Measurements from ENCODE around the gene BLACAT1. TPM values are rescaled to one million over a fixed set of nuclear protein-coding genes. Genes with fewer than 3 reads are reported as not detected.

BLACAT1 gene
- 1 to 10 TPM in 1 of 2 donors, not detected in 1; 1.0 TPM for total RNA-seq

DNA sequence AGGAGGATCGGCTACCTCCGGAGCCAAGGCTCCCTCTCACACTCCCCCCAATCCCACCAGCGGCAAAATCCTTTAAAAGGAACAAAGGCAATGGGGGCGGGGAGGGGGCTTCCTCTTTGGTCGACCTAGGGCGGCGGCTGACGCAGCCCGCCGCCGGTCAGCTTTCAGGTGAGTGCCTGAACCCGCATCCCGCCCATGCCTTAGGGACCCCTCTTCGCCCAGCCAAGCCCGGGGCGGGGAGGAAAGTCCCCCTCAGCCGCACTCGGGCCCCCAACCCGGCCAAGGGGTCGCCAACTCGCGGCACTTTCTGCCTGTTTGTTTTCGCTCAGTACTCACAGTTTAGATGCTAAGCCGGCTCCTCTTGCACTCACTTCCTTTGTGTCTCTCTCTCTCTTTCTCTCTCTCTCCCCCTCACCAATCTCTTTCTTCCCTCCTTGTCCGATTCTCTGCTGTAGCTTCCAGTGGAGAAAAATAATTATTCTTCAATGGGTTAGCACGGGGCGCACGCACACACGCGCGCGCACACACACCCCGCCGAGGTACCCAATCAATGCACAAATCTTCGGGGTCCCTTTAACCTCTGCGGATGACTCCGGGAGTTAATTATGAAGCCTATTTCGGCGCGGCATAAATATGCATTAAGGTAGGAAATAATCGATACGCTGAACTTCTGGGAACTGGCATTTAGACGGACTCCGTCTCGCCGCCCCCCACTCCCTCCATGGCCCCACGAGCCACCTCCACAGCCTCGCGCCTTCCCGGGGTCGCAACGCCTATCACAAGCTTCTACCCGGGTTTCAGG is at the start of gene BLACAT1:
Gene BLACAT1 (minus strand): TSS at position 465 of the 802 bp plus-strand sequence.
- WGBS, 2 donors, result 4% methylated on average over 47 to 53 of the region's 53 CpGs
- H3K27me3 ChIP-seq, result peaks cover 0 to 30% of the 10 kb centered on the region in 2 donors
- intact Hi-C loops (cut with DNase I), result no loop called here
- no peak for DNase-seq
- no peaks in the 10 kb centered on the region for H3K9me3 ChIP-seq
- H3K4me1 ChIP-seq, result peaks cover 19% of the 10 kb centered on the region
- no peak for ATAC-seq
- no peak within 1 kb of the TSS for H3K27ac ChIP-seq
- H3K4me3 ChIP-seq, result no peak within 1 kb of the TSS
- H3K36me3 ChIP-seq (replicated peaks in 1 of 2; ENCODE audit: insufficient read depth in 1 of 2, low read depth in 2 of 2), result no peaks in the 10 kb centered on the region
- TF ChIP-seq, protein P1, sequence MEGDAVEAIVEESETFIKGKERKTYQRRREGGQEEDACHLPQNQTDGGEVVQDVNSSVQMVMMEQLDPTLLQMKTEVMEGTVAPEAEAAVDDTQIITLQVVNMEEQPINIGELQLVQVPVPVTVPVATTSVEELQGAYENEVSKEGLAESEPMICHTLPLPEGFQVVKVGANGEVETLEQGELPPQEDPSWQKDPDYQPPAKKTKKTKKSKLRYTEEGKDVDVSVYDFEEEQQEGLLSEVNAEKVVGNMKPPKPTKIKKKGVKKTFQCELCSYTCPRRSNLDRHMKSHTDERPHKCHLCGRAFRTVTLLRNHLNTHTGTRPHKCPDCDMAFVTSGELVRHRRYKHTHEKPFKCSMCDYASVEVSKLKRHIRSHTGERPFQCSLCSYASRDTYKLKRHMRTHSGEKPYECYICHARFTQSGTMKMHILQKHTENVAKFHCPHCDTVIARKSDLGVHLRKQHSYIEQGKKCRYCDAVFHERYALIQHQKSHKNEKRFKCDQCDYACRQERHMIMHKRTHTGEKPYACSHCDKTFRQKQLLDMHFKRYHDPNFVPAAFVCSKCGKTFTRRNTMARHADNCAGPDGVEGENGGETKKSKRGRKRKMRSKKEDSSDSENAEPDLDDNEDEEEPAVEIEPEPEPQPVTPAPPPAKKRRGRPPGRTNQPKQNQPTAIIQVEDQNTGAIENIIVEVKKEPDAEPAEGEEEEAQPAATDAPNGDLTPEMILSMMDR (IDR thresholded peaks at IDR 0.05), result no peak
- TF ChIP-seq POLR2A (IDR thresholded peaks at IDR 0.05), result no peak

DNA sequence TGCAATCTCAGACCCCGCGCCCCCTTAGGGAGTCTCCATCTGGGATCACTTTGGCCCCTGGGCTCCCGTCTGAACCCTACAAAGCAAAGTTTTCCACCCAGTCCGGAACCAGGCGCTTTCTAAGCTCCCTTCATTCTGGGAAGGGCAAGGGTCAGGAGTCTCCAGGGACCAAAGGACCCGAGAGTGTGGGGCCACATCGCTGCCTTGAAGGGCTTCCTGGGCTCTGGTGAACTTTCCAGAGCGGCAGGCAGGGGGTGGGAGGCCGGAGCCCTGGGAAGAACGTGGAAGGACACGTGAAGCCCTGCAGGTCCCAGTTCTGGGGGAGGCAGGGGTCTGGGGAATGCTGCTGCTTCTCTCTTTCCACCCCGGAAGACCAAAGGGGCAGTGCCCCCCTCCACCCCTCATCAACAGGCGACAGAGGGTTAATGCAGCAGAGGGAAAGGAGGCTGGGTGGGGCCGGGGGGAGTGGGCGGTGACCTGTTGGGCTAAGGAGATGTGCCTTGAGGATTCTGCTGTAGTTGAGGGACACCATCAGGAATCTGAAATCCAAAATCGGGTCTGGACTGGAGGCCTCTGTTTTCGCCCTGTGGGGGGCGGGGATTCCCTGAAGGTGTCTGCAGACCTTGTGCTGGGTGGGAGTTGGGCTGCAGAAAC is 49.4 kb upstream of the BLACAT1 start:
- DNase-seq, result peak in 1 of 4 donors; percentile 42
- Histone ChIP-seq H3K9me3 (no peaks in the 10 kb centered on the region), H3K4me1 (peaks cover 28% of the 10 kb centered on the region), H3K27me3 (no peaks in the 10 kb centered on the region), H3K4me3 (peak overlapping the region; percentile 33 to 52), H3K36me3 (replicated peaks in 1 of 2; ENCODE audit: insufficient read depth in 1 of 2, low read depth in 2 of 2) (no peaks in the 10 kb centered on the region), H3K27ac (peak overlapping the region; percentile 54 to 77 (median 69))
- WGBS, 2 donors, result 1 to 7% methylated on average over 15 to 18 of the region's 18 CpGs
- intact Hi-C loops (cut with DNase I), result no loop called here
- ATAC-seq, result peak; percentile 10
- TF ChIP-seq POLR2A (IDR thresholded peaks at IDR 0.05), result no peak
- TF ChIP-seq, protein P1 (IDR thresholded peaks at IDR 0.05), result peak in 2 of 7 experiments; percentile 9 to 26

DNA sequence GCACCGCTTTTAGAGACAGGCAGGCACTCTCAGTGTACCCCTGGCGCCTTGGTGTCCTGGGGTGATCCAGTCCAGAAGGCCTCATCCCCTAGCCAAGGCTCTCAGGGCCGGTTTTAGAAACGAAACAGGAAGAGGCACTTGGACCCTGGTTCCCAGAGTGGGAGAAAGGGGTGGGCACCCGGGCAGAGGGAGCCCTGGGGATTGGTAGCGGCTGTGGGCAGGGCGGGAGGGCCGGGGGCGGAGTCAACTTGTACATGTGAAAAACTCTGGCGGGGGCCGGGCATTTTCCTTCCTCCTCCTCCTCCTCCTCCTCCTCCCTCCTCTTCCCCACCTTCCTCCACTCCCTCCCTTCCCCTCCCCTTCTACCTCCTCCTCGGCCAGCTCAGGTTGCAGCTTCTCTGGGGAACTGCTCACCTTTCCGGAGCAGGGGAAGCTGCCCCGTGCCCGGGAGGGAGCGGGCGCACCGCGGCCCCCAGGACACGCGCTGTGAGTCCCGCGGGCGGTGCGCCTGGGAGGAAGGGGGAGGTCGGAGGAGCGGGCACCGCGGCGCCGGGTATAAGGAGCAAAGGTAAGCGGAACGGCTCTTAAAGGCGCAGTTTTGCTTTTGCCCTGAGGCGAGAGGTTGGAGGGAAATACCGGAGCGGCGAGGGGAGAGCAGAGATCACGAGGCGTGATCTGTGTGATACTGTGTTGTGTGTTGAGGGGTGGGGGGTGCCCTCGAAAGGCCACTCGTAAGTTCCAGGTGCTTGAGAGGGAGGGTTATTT is 48.6 kb upstream of the BLACAT1 start, which contains the start of gene CDK18:
Gene CDK18 (plus strand): TSS at position 359 of the 765 bp plus-strand sequence. CDS start 18,499 bp downstream, outside the sequence.
- 3 to 5% methylated on average over 35 to 40 of the region's 42 CpGs for WGBS, 2 donors
- ATAC-seq (peak; percentile 88), DNase-seq (peak; percentile 89 to 95 (median 92))
- intact Hi-C loops (cut with DNase I), result no loop called here
- peaks cover 25% of the 10 kb centered on the region for H3K4me1 ChIP-seq
- no peaks in the 10 kb centered on the region for H3K27me3 ChIP-seq
- H3K27ac ChIP-seq, result peak within 1 kb of the TSS; percentile 54 to 77 (median 69)
- peak; percentile 22 to 68 (median 64) for TF ChIP-seq POLR2A (IDR thresholded peaks at IDR 0.05)
- TF ChIP-seq, protein P1 (IDR thresholded peaks at IDR 0.05), result no peak
- no peaks in the 10 kb centered on the region for H3K9me3 ChIP-seq
- peak within 1 kb of the TSS; percentile 33 to 52 for H3K4me3 ChIP-seq
- no peaks in the 10 kb centered on the region for H3K36me3 ChIP-seq (replicated peaks in 1 of 2; ENCODE audit: insufficient read depth in 1 of 2, low read depth in 2 of 2)

DNA sequence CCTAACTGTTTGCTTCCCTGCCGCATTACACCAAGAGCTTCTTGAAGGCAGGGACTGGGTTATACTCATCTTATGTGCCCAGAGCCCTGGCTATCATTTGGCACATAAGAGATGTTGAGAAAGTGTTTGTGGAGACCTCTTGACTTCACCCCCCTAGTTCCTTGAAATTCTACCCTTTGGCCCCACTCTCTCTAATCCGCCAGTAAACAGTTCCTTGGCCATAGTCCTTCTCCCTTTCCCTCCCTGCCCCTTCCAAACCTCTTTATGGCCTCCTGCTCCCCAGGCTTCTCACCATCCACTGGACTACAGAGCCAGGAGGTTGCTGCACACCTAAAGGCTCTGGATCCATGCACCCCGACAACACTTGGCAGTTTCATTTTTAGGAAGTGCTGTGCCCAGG is 47.1 kb upstream of the BLACAT1 start:
- Histone ChIP-seq H3K4me3 (no peak overlapping the region), H3K36me3 (replicated peaks in 1 of 2; ENCODE audit: insufficient read depth in 1 of 2, low read depth in 2 of 2) (no peaks in the 10 kb centered on the region), H3K4me1 (peaks cover 25% of the 10 kb centered on the region), H3K9me3 (no peaks in the 10 kb centered on the region), H3K27ac (no peak overlapping the region), H3K27me3 (no peaks in the 10 kb centered on the region)
- intact Hi-C loops (cut with DNase I), result no loop called here
- ATAC-seq (no peak), DNase-seq (no peak)
- 64 to 74% methylated on average over 3 of the region's 3 CpGs for WGBS, 2 donors
- no peak for TF ChIP-seq POLR2A (IDR thresholded peaks at IDR 0.05)
- TF ChIP-seq, protein P1 (IDR thresholded peaks at IDR 0.05), result no peak

Data from body of pancreas (tissue), 4 donors.